ENCODE measurements around the gene PEAR1.

DNA sequence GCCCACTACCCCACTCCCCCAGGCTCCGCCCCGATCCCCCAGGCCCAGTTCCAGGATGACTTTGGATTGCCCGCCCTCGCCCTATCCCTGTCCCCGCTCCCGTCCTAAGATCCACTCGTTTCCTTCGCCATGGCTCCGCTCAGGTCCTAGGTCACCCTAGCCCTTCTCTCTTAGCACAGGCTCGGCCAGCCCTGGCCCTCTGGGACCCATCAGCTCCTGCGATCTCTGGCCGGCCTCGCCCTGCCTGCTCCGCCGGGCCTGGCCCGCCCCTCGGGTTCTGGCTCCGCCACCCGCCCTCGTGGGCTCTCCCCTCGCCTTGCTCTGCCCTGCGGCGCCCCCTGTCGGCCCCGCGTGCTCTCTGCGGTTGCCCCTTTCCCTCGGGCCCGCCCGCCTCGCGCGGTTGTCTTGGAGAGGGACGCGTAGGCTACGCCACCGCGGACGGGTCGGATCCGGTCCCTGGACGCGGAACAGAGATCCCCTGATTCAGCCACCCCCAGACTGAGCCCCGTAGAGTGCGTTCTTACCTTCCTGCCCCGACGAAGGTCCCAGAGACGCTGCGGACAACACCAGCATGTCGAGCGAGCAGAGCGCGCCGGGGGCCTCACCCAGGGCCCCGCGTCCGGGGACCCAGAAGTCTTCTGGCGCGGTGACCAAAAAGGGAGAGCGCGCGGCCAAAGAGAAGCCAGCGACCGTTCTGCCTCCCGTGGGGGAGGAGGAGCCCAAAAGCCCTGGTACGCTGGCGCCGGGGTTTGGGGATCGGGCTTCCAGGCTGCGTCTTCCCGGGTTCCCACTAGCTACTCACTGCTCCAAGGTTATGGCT, 26.9 kb downstream of the PEAR1 start, which contains the start of gene LRRC71:
- TF ChIP-seq TAF1 (IDR thresholded peaks at IDR 0.05; ENCODE audit: low read depth, low read length) (no peak), POLR2AphosphoS5 (IDR thresholded peaks at IDR 0.05; ENCODE audit: low read depth, low read length) (no peak), BRCA1 (IDR thresholded peaks at IDR 0.05; ENCODE audit: low read depth, low read length) (no peak), RAD21 (IDR thresholded peaks at IDR 0.05 in 1 of 2, conservative IDR thresholded peaks at IDR 0.05 in 1 of 2; ENCODE audit: low read depth in 2 of 2, low read length in 2 of 2) (peak; percentile 89 to 95), SIX5 (IDR thresholded peaks at IDR 0.05; ENCODE audit: low read depth, low read length) (no peak)
- TF ChIP-seq, protein P1, sequence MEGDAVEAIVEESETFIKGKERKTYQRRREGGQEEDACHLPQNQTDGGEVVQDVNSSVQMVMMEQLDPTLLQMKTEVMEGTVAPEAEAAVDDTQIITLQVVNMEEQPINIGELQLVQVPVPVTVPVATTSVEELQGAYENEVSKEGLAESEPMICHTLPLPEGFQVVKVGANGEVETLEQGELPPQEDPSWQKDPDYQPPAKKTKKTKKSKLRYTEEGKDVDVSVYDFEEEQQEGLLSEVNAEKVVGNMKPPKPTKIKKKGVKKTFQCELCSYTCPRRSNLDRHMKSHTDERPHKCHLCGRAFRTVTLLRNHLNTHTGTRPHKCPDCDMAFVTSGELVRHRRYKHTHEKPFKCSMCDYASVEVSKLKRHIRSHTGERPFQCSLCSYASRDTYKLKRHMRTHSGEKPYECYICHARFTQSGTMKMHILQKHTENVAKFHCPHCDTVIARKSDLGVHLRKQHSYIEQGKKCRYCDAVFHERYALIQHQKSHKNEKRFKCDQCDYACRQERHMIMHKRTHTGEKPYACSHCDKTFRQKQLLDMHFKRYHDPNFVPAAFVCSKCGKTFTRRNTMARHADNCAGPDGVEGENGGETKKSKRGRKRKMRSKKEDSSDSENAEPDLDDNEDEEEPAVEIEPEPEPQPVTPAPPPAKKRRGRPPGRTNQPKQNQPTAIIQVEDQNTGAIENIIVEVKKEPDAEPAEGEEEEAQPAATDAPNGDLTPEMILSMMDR (IDR thresholded peaks at IDR 0.05; ENCODE audit: control extremely low read depth in 1 of 3, insufficient read depth in 1 of 3, low read depth in 1 of 3, low read length in 3 of 3) = peak; percentile 90 to 96 (median 93)
- TF ChIP-seq, protein P2, sequence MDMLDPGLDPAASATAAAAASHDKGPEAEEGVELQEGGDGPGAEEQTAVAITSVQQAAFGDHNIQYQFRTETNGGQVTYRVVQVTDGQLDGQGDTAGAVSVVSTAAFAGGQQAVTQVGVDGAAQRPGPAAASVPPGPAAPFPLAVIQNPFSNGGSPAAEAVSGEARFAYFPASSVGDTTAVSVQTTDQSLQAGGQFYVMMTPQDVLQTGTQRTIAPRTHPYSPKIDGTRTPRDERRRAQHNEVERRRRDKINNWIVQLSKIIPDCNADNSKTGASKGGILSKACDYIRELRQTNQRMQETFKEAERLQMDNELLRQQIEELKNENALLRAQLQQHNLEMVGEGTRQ (IDR thresholded peaks at IDR 0.05; ENCODE audit: low read length) = no peak
